GM18861 (cell line): ENCODE data around the gene TEKTIP1.

Source experiments
- ATAC-seq: cut with Tn5 transposase; IDR thresholded peaks from one replicate; pipeline ENCODE4 v1.9.1; 2021; ENCODE audit not compliant: unreplicated experiment

Gene TEKTIP1

GRCh38 chr19:3536429-3537100, 2.4 kb upstream of the TEKTIP1 start:
- ATAC-seq: no peak

DNA sequence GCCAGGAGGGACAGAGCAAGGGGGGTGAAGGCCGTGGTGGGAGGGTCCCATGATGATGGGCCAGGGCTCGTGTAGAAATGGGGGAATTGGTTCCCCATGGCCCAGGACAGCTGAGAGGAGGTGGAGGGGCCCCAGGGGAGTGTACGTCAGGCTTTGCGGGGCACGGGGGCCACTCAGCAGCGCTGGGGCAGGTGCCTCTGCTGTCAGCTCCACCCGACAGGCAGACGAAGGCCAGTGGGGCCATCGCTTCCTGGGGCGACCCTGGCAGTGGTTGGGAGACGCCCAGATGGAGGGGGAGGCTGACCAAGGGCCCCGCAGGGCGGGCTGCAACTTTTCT, 1.9 kb upstream of the TEKTIP1 start:
- no peak for ATAC-seq

DNA sequence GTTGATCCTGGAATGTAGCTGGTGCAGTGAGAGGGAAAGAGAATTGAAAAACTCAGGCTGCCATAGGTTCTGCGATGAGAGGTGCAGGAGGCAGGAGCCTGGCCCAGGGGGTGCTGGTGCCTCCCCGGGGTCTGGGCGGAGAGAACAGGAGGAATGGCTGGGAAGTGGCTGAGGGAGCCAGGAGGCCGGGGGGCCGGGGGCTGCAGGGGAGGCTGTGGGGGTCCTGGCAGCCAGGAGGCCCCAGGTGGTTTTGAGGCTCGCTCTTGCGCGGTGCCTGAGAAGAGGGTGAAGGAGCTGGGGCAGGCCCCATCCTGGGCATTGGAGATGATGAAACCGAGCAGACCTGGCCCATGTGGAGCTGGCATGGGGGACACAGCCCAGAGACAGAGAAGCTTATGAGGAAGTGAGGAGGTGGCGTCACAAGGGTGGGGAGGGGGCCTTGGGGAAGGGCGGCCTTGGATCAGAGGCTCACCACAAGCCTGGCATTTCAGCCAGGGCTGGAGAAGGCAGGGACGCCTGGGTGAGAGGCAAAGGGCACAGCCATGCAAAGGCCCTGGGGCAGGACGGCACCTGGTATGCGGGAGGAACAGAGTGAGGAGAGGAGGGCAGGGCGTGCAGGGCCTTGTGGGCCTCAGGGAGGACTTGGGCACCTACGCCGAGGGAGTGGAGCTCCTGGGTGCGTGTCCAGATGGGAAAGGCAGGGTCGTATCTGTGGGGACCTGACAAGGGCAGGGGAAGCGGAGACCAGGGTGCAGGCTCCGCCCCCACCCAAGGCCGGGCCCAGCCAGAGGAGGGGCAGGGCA, 1.3 kb upstream of the TEKTIP1 start:
- no peak for ATAC-seq

DNA sequence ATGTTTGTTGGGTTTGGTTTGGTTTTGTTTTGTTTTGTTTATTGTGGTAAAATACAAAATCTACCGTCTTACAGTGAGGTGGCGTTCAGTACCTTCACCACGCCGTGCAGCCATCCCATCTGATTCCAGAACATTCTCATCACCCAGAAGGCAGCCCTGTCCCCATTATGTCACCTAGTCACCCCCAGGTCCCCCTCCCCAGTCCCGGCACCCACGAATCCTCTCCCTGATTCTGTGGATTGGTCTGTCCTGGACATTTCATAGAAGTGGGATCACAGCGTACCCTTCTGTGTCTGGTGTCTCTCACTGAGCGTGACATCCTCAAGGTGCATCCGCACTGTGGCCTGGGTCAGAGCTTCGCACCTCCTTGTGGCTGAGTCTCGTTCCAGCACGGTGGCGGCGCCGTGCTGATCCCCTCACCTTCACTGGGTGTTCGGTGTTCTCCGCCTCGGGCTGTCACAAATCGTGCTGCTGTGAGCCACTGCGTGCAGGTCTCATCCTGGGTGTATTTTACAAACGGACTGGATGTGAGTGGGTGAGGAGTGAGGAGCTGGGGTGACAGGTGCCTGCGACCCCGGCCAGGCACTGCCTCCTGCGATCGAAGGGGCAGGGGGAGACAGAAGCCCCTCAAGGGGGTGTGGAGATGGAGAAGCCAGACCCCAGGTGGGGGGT, 580 bp upstream of the TEKTIP1 start:
- ATAC-seq: no peak

DNA sequence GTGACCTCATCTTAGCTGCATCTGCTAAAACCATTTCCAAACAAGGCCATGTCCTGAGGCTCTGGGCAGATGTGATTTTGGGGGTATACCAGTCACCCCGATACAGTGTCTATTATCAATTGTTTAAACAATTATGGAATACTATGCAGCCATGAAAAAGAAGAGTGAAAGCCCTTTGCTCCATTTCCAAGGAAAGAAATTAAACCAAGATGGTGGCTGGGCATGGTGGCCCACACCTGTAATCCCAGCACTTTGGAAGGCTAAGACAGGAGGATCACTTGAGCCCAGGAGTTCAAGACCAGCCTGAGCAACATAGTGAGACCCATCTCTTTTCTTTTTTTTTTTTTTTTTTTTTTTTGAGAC, 763 bp downstream of the TEKTIP1 start:
- ATAC-seq: no peak

- no peak for ATAC-seq
These were observed 4.4 kb downstream of the TEKTIP1 start for GRCh38 chr19:3543150-3544057.

DNA sequence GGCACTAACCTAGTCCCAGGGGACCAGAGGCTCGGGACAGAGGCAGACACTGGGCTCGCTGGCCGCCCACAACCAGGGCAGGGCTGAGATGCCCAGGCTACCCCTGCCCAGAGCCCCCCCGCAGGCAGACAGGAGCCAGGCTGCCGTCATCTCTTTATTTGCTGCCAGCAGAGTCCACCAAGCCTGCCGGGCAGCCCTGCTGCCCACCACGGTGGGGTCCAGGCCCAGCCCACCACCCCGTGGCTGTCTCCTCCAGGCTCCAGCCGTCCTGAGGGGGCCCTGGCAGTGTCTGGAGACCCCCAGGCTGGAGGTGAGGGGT, 5.0 kb downstream of the TEKTIP1 start:
- no peak for ATAC-seq

DNA sequence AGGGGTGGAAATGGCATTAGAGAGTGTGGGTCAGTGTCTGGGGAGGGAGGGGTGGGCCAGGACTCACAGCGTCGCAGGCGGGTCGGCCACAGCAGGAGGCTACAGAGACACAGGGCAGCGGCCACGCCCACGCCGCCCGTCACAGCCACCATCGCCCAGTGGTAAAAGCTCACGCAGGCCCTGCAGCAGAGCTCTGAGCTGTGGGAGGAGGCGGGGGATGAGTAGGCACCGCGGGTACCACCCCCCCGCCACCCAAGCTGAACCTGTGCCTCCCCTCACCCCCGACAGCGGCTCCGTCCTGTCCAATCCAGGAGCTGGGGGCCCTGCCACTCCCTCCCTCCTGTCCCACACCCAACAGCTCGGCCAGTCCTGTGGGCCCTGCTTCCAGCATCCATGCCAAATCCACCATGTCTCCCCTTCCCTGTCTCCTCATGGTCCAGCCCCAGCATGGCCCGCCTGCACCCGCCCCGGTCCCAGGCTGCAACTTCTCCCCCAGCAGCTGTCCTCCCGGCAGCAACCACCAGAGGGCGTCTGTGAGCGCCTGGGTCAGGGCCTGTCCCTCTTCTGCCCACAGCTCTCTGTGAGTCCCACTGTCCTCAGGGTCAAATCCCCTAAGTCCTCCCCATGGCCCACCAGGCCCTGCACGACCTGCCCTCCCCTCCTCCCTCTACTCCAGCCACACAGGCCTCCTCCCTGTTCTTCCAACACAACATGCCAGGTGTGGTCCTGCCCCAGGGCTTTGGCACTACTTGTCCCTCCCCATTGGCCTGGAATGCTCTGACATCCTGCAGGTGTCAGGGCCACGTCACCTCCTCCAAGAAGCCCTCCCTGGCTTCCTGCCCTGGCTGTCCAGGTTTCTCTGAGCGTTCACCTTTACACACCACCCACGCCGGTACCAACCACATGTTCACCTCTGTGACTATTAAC, 6.0 kb downstream of the TEKTIP1 start:
- no peak for ATAC-seq

DNA sequence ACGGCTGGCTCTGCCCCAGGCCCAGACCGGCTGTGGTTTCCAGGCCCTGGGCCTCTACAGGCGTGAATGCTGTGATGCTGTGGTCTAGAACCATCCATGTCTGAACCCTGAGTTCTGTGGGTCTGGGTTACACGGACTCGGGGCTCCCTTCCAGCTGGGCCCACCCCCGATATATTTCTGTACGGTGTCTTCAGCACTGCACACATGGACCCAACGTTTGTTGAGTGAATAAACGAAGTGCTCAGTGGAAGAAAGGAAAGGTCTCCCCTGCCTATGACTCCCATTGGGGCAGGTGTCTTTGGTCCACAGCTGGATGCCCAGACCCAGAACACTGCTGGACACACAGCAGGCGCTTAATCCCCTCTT, 6.7 kb downstream of the TEKTIP1 start:
- ATAC-seq: no peak

DNA sequence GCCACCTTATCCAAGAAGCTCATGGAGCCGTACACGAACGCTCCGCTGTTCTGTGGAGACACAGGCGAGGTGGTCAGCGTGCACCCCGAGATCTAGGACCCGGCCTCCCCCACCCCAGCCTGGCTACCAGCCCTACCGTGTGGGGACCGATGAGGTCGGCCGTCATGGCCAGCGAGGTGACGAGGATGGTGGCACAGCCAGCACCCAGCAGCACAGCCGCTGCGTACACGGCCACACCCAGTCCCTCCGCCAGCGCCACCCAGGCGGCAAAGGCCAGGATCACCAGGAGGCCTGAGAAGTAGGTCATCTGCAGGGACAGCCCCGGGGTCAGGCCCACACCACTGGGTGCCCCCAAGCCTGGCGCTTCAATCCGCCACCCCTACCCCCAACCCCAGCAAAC, 7.1 kb downstream of the TEKTIP1 start:
- ATAC-seq: no peak

- ATAC-seq: no peak
These were observed 8.3 kb downstream of the TEKTIP1 start for GRCh38 chr19:3547301-3547731.

GRCh38 chr19:3547767-3548282, 8.9 kb downstream of the TEKTIP1 start:
- no peak for ATAC-seq

DNA sequence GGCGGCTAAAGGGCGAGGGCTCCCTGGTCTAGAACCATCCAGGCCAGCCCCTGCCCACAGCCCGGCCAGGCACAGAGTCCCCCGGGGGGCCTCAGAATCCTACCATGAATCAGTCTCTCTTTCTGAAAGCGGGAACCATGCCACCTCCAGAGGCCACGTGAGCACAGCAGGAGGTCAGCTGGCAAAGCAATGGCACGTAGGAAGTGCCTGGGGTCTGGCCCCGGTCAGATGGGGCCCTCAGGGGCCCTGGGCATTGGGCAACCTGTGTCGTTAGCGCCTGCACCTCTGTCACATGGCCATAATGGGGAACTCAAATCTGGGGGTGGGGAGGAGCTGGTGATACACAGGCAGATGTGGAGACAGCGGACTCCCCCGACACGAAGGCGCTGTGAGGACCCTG, 9.6 kb downstream of the TEKTIP1 start:
- ATAC-seq: no peak

DNA sequence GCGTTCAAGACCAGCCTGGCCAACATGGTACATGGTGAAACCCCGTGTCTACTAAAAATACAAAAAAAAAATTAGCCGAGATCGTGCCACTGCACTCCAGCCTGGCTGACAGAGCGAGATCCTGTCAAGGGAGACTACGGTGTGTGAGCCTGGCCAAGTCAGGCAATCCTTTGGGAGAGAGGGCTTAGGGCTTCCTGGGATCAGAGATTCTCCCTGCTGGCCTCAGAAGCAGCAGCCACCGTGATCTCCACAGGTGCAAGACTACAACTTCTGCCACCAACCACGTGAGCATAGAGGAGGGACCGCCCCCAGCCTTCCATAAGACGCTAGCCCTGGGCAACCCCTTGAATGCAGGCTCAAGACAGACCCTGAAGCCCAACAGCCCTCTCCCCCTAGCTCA, 10.8 kb downstream of the TEKTIP1 start:
- no peak for ATAC-seq

DNA sequence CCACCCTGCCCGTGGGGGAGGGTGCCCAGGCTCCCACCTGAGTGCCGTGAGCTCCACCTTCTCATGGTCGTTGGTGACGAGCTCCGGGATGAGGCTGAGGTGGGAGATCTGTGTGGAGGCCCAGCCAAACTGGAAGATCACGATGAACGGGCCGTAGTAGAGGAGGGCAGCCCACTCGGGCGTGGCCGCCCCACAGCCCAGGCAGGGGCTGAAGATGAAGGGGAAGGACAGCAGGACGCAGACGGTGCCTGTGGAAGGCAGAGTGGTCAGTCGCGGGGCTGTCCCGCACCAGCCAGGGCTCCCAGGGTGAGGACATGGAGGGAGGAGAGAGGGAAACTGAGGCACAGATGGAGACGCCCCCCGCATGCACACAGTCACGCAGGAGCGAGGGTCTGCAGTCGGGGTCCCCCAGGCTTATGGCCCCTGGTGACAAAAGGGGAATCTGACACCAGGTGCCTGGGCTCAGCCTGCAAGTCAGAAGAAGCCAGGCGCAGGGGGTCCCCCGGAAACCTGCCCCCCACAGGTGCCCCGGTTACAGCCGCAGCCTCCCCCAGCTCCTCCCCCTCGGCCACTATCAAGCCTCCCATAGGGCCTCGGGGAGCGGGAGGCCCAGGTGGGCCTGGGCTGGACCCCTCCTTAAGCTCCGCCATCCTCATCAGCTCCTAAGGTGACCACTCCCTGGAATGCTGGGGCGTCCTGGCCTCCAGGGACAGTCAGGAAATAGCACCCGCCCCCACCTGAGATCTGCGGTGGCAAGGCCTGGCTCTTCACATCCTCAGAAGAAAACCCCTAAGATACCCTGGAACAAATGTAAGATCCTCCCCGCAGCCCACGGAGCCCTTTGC, 12.2 kb downstream of the TEKTIP1 start:
- no peak for ATAC-seq

GRCh38 chr19:3551792-3552095, 12.8 kb downstream of the TEKTIP1 start:
- no peak for ATAC-seq

DNA sequence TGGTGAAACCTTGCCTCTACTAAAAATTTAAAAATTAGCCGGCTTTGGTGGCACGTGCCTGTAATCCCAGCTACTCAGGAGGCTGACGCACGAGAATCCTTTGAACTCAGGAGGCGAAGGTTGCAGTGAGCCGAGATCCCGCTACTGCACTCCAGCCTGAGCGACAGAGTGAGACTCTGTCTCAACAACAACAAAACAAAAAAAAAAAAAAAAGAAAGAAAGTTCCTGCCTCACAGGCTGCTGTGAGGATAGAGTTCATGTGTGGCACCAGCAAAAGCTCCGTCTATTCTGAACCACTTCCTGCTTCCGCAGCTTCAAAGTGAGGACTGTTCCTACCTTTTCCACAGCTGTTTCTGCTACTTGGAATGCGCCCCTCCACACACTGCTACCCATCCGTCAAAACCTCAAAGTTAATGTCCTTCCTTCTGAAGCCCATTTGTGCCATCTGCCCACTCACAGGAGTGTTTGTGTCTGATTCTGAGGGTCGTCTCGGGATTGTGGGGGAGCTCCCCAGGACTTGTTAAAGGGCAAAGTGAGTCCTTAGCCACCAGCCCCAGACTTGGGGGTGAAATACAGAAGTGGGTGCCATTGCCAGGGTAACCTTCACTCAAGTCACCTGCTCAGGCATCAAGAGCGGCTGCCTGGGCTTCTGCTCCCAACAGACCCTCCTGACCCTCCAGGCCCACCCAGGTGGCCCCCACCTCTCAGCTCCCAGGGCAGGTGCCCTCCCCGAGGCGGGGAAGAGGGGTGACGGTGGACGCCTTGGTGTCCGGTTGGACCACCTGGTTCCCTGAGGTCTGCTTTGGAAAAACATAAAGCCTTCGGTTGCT, 15.5 kb downstream of the TEKTIP1 start:
- ATAC-seq: no peak

DNA sequence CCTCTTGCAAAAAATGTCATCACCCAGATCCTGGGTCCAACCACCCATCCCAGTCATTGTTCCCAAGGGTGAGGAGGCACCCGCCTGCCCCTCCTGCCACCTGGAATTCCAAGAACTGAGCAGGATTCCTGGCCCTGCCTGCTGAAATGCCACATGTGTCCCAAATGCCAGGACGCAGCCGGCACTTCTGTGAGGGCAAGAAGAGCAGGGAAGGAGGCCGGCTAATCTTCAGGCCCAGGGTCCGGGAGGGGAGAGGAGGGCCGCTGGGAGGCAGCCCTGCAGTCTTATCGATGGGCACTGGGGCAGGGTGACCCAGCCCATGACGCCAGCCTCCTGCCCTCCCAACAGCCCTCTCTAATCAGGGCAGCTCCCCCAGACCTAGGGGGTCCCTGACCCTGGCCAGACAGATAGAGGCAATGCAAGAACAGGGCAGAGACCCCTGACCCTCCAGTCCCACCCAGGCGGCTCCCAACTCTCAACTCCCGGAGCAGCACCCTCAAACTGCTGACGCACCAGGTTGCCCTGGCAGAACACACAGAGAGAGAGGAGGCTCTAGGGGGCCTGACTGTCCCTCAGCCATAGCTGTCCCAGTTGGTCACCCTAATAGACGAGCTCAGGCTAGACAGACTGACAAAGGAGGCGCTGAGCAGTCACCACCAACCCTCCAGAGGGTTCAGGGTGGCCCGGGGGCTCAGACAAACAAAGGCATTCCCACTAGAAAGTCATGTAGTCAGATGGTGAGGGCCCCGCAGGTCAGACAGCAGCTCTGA, 16.9 kb downstream of the TEKTIP1 start:
- ATAC-seq: no peak
